ENCODE measurements around the gene MZT1.
A peak's percentile ranks its signal among the peaks of the same experiment; 100 is the strongest.

MZT1 gene

GRCh38 chr13:72680353-72680752 is 47.1 kb downstream of the MZT1 start:
- TF ChIP-seq ZNF580 (tag by site-specific recombination; IDR thresholded peaks at IDR 0.05) (no peak), ZNF529 (tag by site-specific recombination; IDR thresholded peaks at IDR 0.05; ENCODE audit: insufficient replicate concordance) (peak; percentile 91)
- CTCF ChIA-PET: no interaction called here
- no peaks in the 10 kb centered on the region for H3K4me1 ChIP-seq (ENCODE audit: control insufficient read depth, insufficient read depth, low read length)
- H3K27ac ChIP-seq (ENCODE audit: extremely low read depth, low read depth, low read length): no peak overlapping the region
- no peaks in the 10 kb centered on the region for H3K9me3 ChIP-seq (ENCODE audit: control insufficient read depth, insufficient read depth, low read depth, low read length)
- H3K4me3 ChIP-seq (ENCODE audit: low read depth, low read length): no peak overlapping the region
- H3K36me3 ChIP-seq (ENCODE audit: control insufficient read depth in 2 of 2, insufficient read depth in 1 of 2, low read length in 2 of 2): no peaks in the 10 kb centered on the region
- POLR2A ChIA-PET: no interaction called here

- POLR2A ChIA-PET: no interaction called here
- CTCF ChIA-PET: no interaction called here
Observed at GRCh38 chr13:72678312-72678711, 49.1 kb downstream of the MZT1 start.

More at GRCh38 chr13:72678312-72678711, 49.1 kb downstream of the MZT1 start:
- Histone ChIP-seq H3K4me1 (ENCODE audit: control insufficient read depth, insufficient read depth, low read length) (no peaks in the 10 kb centered on the region), H3K27ac (ENCODE audit: extremely low read depth, low read depth, low read length) (no peak overlapping the region), H3K9me3 (ENCODE audit: control insufficient read depth, insufficient read depth, low read depth, low read length) (no peaks in the 10 kb centered on the region), H3K36me3 (ENCODE audit: control insufficient read depth in 2 of 2, insufficient read depth in 1 of 2, low read length in 2 of 2) (no peaks in the 10 kb centered on the region), H3K4me3 (ENCODE audit: low read depth, low read length) (no peak overlapping the region)
- TF ChIP-seq ZNF350 (tag by site-specific recombination; IDR thresholded peaks at IDR 0.05): no peak
- no peak for TF ChIP-seq ZNF707 (tag by site-specific recombination; IDR thresholded peaks at IDR 0.05)
- TF ChIP-seq ZNF692 (tag by site-specific recombination; IDR thresholded peaks at IDR 0.05): no peak
- no peak for TF ChIP-seq HOXD13 (CRISPR knock-in tag; IDR thresholded peaks at IDR 0.05; ENCODE audit: borderline replicate concordance)
- no peak for TF ChIP-seq ZBTB48 (tag by site-specific recombination; IDR thresholded peaks at IDR 0.05)
- no peak for TF ChIP-seq ZNF768 (tag by site-specific recombination; IDR thresholded peaks at IDR 0.05)
- no peak for TF ChIP-seq GLI2 (tag by site-specific recombination; IDR thresholded peaks at IDR 0.05; ENCODE audit: borderline replicate concordance, low read depth)
- TF ChIP-seq ZSCAN16 (tag by site-specific recombination; IDR thresholded peaks at IDR 0.05): no peak
- no peak for TF ChIP-seq ZBTB11 (tag by site-specific recombination; conservative IDR thresholded peaks at IDR 0.05; ENCODE audit: low read depth)
- TF ChIP-seq ZNF645 (tag by site-specific recombination; IDR thresholded peaks at IDR 0.05): no peak
- TF ChIP-seq ZFP3 (tag by site-specific recombination; IDR thresholded peaks at IDR 0.05; ENCODE audit: low read depth): no peak
- TF ChIP-seq ZNF639 (tag by site-specific recombination; IDR thresholded peaks at IDR 0.05): no peak
- no peak for TF ChIP-seq ZNF561 (tag by site-specific recombination; IDR thresholded peaks at IDR 0.05; ENCODE audit: borderline replicate concordance)
- TF ChIP-seq ZNF792 (tag by site-specific recombination; IDR thresholded peaks at IDR 0.05): no peak
- TF ChIP-seq ZFP41 (tag by site-specific recombination; IDR thresholded peaks at IDR 0.05; ENCODE audit: borderline replicate concordance): no peak
- TF ChIP-seq ZNF311 (tag by site-specific recombination; IDR thresholded peaks at IDR 0.05; ENCODE audit: borderline replicate concordance): no peak
- no peak for TF ChIP-seq ZSCAN23 (tag by site-specific recombination; IDR thresholded peaks at IDR 0.05)
- no peak for TF ChIP-seq BCL6B (tag by site-specific recombination; IDR thresholded peaks at IDR 0.05)
- TF ChIP-seq ZBTB8A (tag by site-specific recombination; IDR thresholded peaks at IDR 0.05): no peak
